HuH-7 (cell line): ENCODE results near the gene SPTSSA.
"Not testable (repeated sequence)": the region's sequence is repeated elsewhere in the genome, so short reads cannot be mapped to it uniquely, and the experiment has no call there.

ENCODE experiments used
- DNase-seq: peaks from one replicate; pipeline ENCODE4 v3.0.0; 2011; ENCODE audit warnings: low spot score

The SPTSSA gene

DNA sequence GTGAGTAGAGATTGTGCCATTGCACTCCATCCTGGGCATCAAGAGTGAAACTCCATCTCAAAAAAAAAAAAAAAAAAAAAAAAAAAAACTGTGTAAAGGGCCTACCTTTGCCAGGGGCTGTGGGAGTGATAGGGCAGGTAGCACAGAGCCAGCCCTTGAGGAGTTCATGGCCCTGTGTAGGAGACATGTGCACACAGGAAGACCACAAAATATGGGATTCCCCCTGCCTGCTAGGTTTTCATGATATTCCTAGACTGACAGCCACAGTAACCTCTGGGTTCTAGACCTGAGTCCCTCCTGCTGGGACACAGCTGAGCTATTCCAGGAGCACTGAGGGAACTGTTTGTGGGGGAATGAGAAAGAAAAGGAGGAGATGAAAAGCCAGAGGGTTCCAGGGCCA, 8.3 kb upstream of the SPTSSA start:
- no peak for DNase-seq

- DNase-seq, result no peak
Observed at GRCh38 chr14:34466691-34467090, 4.7 kb upstream of the SPTSSA start.

GRCh38 chr14:34465069-34465859, 3.2 kb upstream of the SPTSSA start:
- no peak for DNase-seq

GRCh38 chr14:34463598-34463961, 1.5 kb upstream of the SPTSSA start:
- no peak for DNase-seq

GRCh38 chr14:34461334-34462131, 507 bp downstream of the SPTSSA start:
- DNase-seq, result no peak

DNA sequence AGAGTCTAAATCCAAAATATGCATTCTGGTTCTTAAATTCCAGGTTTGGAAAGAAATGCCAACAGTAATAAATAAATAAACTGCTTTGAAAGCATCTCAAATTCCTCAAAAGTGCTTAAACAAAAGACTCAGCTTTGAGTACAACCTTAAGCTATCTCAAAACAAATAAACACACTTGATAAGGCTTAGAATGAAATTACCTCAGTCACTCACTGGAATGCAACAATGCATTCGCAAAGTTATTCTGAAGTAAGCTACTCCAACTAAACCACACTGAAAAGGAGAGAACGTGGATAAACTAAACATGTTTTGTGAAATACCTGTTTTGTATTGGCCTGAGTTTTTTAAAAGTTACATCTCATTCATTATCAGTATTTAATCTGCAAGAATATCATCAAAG, 1.2 kb downstream of the SPTSSA start:
- no peak for DNase-seq

DNA sequence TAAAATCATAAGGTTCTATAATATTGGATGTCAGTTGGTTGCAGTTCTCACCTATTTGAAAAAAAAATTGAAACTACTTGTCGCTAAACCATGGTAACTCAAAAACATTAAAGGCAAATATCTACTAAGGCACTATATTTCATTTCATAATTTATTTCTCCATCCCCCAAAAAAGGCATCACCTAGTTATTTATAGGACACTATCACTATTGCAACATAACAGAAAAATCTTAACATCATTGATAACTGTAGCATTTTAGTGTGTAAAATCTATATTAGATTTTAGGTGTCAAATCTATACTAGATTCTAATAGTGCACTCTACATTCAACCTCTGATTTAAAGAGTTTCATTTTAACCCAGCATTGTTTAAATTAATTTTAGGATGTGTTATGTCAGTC, 1.7 kb downstream of the SPTSSA start:
- DNase-seq, result no peak

GRCh38 chr14:34457186-34457585, 4.9 kb downstream of the SPTSSA start:
- DNase-seq, result no peak

GRCh38 chr14:34453226-34453625, 8.8 kb downstream of the SPTSSA start:
- no peak for DNase-seq

DNA sequence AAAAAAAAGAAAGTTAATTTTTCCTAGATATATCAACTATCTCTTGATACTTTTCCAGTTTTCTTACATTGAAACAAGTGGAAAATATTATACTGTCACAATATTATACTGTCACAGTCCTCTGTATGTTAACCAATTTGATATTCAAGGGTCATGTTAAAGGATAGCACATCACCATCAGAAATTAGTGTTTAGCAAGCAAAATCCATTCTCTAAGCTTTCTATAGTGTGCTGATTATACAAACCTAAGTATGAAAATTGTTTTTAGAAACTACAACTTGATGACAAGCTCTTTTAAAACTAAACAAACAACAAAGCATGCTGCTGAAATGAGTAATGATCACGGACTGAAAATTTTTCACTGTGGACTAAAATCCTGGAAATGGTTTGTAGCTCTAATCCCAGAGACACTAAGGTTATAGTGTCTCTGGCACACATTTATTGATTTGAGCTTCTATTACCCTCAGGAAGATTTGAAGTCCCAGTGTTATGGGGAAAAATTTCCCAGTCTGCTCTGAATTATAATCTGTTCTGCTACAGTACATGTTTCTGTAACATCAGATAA, 9.7 kb downstream of the SPTSSA start:
- no peak for DNase-seq

DNA sequence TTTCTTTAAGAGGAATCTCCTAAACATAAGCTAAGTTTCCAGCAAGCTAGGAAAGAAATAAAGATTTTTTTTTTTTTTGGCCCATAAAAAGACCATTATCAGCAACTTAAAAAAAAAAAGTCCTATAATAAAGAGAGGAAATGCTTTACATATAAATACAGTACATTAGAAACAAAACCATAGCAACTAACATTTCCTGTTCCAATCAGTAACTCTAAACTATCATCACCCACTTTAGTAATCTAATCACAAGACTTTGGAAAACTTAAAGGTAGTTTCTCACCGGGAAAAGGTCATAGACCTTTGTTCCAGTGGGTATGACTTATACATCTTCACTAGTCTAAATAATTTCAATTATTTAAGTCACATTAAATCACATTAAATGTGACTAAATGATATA, 11.1 kb downstream of the SPTSSA start:
- DNase-seq, result no peak

DNA sequence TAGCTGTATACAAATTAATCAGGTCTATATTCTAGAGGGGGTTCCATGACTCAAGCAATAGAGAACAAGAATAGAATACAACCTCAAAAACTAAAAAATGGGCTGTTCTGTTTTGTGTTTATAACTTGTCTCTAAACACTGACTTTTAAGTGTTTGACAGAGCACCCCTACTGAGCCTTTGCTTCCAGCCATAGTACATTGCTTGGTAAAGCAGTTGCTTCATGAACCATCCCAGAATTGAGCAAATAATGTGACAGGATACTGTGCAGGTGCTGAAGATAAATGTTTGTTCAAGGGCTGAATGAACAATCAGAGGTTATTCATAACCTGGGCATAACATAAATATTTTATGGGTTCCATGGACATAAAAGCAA, 11.5 kb downstream of the SPTSSA start:
- no peak for DNase-seq

- no peak for DNase-seq
Observed at GRCh38 chr14:34449819-34450541, 12.1 kb downstream of the SPTSSA start.

- no peak for DNase-seq
Observed at GRCh38 chr14:34439090-34439489, 22.9 kb downstream of the SPTSSA start.

GRCh38 chr14:34438438-34438837, 23.6 kb downstream of the SPTSSA start:
- DNase-seq, result no peak

DNA sequence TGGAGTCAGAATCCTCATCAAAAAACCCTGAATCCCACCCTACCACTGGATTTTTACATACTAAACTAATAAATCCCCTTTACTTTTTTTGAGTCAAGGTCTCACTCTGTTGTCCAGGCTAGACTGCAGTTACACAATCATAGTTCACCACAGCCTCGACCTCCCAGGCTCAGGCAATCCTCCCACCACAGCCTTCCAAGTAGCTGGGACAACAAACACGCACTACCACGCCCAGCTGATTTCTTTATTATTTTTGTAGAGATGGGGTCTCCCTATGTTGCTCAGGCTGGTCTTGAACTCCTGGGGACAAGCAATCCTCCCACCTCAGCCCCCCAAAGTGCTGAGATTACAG, 24.3 kb downstream of the SPTSSA start:
- no peak for DNase-seq

- no peak for DNase-seq
Observed at GRCh38 chr14:34436960-34437728, 24.9 kb downstream of the SPTSSA start.

GRCh38 chr14:34436118-34436905, 25.7 kb downstream of the SPTSSA start:
- peak; percentile 17 for DNase-seq

GRCh38 chr14:34433957-34434356, 28.1 kb downstream of the SPTSSA start:
- DNase-seq, result no peak

DNA sequence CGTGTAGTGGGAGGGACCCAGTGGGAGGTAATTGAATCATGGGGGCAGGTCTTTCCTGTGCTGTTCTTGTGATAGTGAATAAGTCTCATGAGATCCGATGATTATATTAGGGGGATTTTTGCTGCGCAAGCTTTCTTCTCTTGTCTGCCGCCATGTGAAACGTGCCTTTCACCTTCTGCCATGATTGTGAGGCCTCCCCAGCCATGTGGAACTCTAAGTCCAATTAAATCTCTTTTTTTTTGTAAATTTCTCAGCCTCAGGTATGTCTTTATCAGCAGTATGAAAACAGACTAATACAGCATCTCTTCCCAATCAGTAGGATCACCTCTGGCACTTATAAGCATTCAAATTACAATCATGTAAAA, 34.0 kb downstream of the SPTSSA start:
- DNase-seq, result not testable (repeated sequence)
